CD4-positive, CD25-positive, alpha-beta regulatory T cell (primary cell): Measurements from ENCODE around the gene PMS1. TPM values are rescaled to one million over a fixed set of nuclear protein-coding genes. Genes with fewer than 3 reads are reported as not detected.

ENCODE experiments used
- ATAC-seq, 2 donors: fragments of 150-1000 bp; cut with Tn5 transposase; one replicate each; pipeline ENCODE4 v1.10.0; 2021; ENCODE audit warnings: low read depth in 2 of 2, moderate number of reproducible peaks in 2 of 2, moderate library complexity in 1 of 2
- DNase-seq, 3 donors: peaks; one replicate each; pipeline versions ENCODE4 v3.0.0 to v3.0.0-alpha.2; 2012 to 2022; ENCODE audit warnings: mixed read lengths in 1 of 3
- H3K27ac ChIP-seq: one replicate; pipeline ENCODE4 v1.7.0; 2013; ENCODE audit warnings: mild to moderate bottlenecking, low read length; ENCODE audit not compliant: insufficient read depth, poor library complexity, severe bottlenecking
- H3K27me3 ChIP-seq: one replicate; pipeline ENCODE4 v1.7.0; 2013; ENCODE audit warnings: low read length; ENCODE audit not compliant: control insufficient read depth, insufficient read depth
- H3K36me3 ChIP-seq: one replicate; pipeline ENCODE4 v1.7.0; 2013; ENCODE audit warnings: mild to moderate bottlenecking, low read length, moderate library complexity; ENCODE audit not compliant: control insufficient read depth, insufficient read depth
- H3K4me1 ChIP-seq: 2 replicates; pipeline ENCODE4 v1.7.0; 2013; ENCODE audit warnings: mild to moderate bottlenecking, low read length; ENCODE audit not compliant: insufficient read depth, control insufficient read depth, poor library complexity, severe bottlenecking
- H3K4me3 ChIP-seq: one replicate; pipeline ENCODE4 v1.7.0; 2013; ENCODE audit warnings: low read depth, mild to moderate bottlenecking, low read length, moderate library complexity
- H3K9me3 ChIP-seq, 2 experiments: 1 replicate in 1 of 2; 2 replicates in 1 of 2; pipeline ENCODE4 v1.7.0; 2013; ENCODE audit warnings: low read length in 2 of 2, mild to moderate bottlenecking in 1 of 2, moderate library complexity in 1 of 2; ENCODE audit not compliant: control insufficient read depth in 2 of 2
- H3K27ac Mint-ChIP-seq, 3 donors: one replicate each; pipeline ENCODE4 v1.8.0; 2020 to 2022; ENCODE audit warnings: mild to moderate bottlenecking in 3 of 3, mixed read lengths in 3 of 3, moderate library complexity in 2 of 3
- H3K27me3 Mint-ChIP-seq: one replicate; pipeline ENCODE4 v1.8.0; 2022; ENCODE audit warnings: mild to moderate bottlenecking, mixed read lengths
- H3K36me3 Mint-ChIP-seq: one replicate; pipeline ENCODE4 v1.8.0; 2020; ENCODE audit warnings: mixed read lengths
- H3K4me1 Mint-ChIP-seq, 4 donors: one replicate each; pipeline ENCODE4 v1.8.0; 2020 to 2022; ENCODE audit warnings: mixed read lengths in 4 of 4, mild to moderate bottlenecking in 1 of 4
- H3K4me3 Mint-ChIP-seq, 4 donors: one replicate each; pipeline ENCODE4 v1.8.0; 2020 to 2022; ENCODE audit warnings: mild to moderate bottlenecking in 4 of 4, mixed read lengths in 4 of 4, moderate library complexity in 3 of 4
- H3K9me3 Mint-ChIP-seq, 7 donors: one replicate each; pipeline ENCODE4 v1.8.0; 2020 to 2022; ENCODE audit warnings: mixed read lengths in 7 of 7, mild to moderate bottlenecking in 3 of 7, moderate library complexity in 2 of 7
- polyA plus RNA-seq, 4 donors: library from polyadenylated mRNA; unstranded; fragments of 300-500 nt; fragmentation: Illumina TruSeq; gene quantifications; one replicate each; pipeline ENCODE4 v1.2.3, GENCODE V29; 2021
- total RNA-seq: library from RNA; stranded (reverse); gene quantifications from one replicate; pipeline ENCODE4 v1.2.3, GENCODE V29; 2022

Gene PMS1
- total and polyA plus RNA-seq, 5 donors from 2014 or later = 10.1 to 24.3 (median 10.9) TPM

GRCh38 chr2:189797902-189798301 lies 13.7 kb downstream of the PMS1 start:
- Mint-ChIP-seq H3K27ac (no peak overlapping the region), H3K4me1 (peaks cover 0 to 26% (median 11%) of the 10 kb centered on the region in 4 donors), H3K36me3 (peaks cover 43% of the 10 kb centered on the region), H3K27me3 (no peaks in the 10 kb centered on the region), H3K9me3 (peaks cover 0 to 1% (median 0%) of the 10 kb centered on the region in 7 donors), H3K4me3 (no peak overlapping the region)
- H3K36me3 ChIP-seq = peaks cover 38% of the 10 kb centered on the region
- no peaks in the 10 kb centered on the region for H3K27me3 ChIP-seq
- no peak overlapping the region for H3K4me3 ChIP-seq
- H3K9me3 ChIP-seq = no peaks in the 10 kb centered on the region
- ATAC-seq (no peak), DNase-seq (no peak)
- no peaks in the 10 kb centered on the region for H3K4me1 ChIP-seq
- no peak overlapping the region for H3K27ac ChIP-seq

GRCh38 chr2:189798312-189799029 lies 14.2 kb downstream of the PMS1 start:
- DNase-seq (peak in 1 of 3 donors; percentile 53), ATAC-seq (peak in 1 of 2 donors; percentile 50)
- Mint-ChIP-seq H3K27me3 (no peaks in the 10 kb centered on the region), H3K4me3 (no peak overlapping the region), H3K36me3 (peaks cover 38% of the 10 kb centered on the region), H3K27ac (peak overlapping the region in 1 of 3 donors; percentile 47), H3K9me3 (peaks cover 0 to 1% (median 0%) of the 10 kb centered on the region in 7 donors), H3K4me1 (peaks cover 0 to 26% (median 11%) of the 10 kb centered on the region in 4 donors)
- Histone ChIP-seq H3K36me3 (peaks cover 34% of the 10 kb centered on the region), H3K27ac (no peak overlapping the region), H3K27me3 (no peaks in the 10 kb centered on the region), H3K9me3 (no peaks in the 10 kb centered on the region), H3K4me3 (no peak overlapping the region), H3K4me1 (no peaks in the 10 kb centered on the region)

- no peaks in the 10 kb centered on the region for H3K27me3 Mint-ChIP-seq
- Histone ChIP-seq H3K27ac (no peak overlapping the region), H3K36me3 (peaks cover 30% of the 10 kb centered on the region), H3K4me3 (no peak overlapping the region), H3K9me3 (no peaks in the 10 kb centered on the region), H3K27me3 (no peaks in the 10 kb centered on the region), H3K4me1 (no peaks in the 10 kb centered on the region)
- ATAC-seq = no peak
- H3K4me3 Mint-ChIP-seq = no peak overlapping the region
- peaks cover 0 to 1% (median 0%) of the 10 kb centered on the region in 7 donors for H3K9me3 Mint-ChIP-seq
- H3K4me1 Mint-ChIP-seq = peaks cover 0 to 26% (median 11%) of the 10 kb centered on the region in 4 donors
- peak overlapping the region in 1 of 3 donors; percentile 47 for H3K27ac Mint-ChIP-seq
- peaks cover 37% of the 10 kb centered on the region for H3K36me3 Mint-ChIP-seq
- DNase-seq = no peak
Observed at GRCh38 chr2:189799030-189799331, 14.7 kb downstream of the PMS1 start.

GRCh38 chr2:189799531-189799930 lies 15.3 kb downstream of the PMS1 start:
- Histone ChIP-seq H3K36me3 (peaks cover 27% of the 10 kb centered on the region), H3K27ac (no peak overlapping the region), H3K9me3 (no peaks in the 10 kb centered on the region), H3K4me3 (no peak overlapping the region), H3K27me3 (no peaks in the 10 kb centered on the region), H3K4me1 (no peaks in the 10 kb centered on the region)
- peaks cover 34% of the 10 kb centered on the region for H3K36me3 Mint-ChIP-seq
- H3K27me3 Mint-ChIP-seq = no peaks in the 10 kb centered on the region
- peaks cover 0 to 1% (median 0%) of the 10 kb centered on the region in 7 donors for H3K9me3 Mint-ChIP-seq
- ATAC-seq = no peak
- peaks cover 0 to 21% (median 11%) of the 10 kb centered on the region in 4 donors for H3K4me1 Mint-ChIP-seq
- no peak for DNase-seq
- no peak overlapping the region for H3K4me3 Mint-ChIP-seq
- peak overlapping the region in 2 of 3 donors; percentile 11 to 47 for H3K27ac Mint-ChIP-seq

- Mint-ChIP-seq H3K4me3 (no peak overlapping the region), H3K4me1 (peaks cover 0 to 16% (median 12%) of the 10 kb centered on the region in 4 donors), H3K27ac (no peak overlapping the region), H3K9me3 (no peaks in the 10 kb centered on the region), H3K27me3 (no peaks in the 10 kb centered on the region), H3K36me3 (peaks cover 22% of the 10 kb centered on the region)
- Histone ChIP-seq H3K36me3 (peaks cover 13% of the 10 kb centered on the region), H3K4me3 (no peak overlapping the region), H3K27me3 (no peaks in the 10 kb centered on the region), H3K4me1 (no peaks in the 10 kb centered on the region), H3K27ac (no peak overlapping the region), H3K9me3 (no peaks in the 10 kb centered on the region)
- ATAC-seq (no peak), DNase-seq (no peak)
Observed at GRCh38 chr2:189802396-189802912, 18.2 kb downstream of the PMS1 start.

GRCh38 chr2:189803431-189803830 lies 19.2 kb downstream of the PMS1 start:
- Histone ChIP-seq H3K4me3 (no peak overlapping the region), H3K36me3 (peaks cover 9% of the 10 kb centered on the region), H3K27ac (no peak overlapping the region), H3K4me1 (no peaks in the 10 kb centered on the region), H3K9me3 (no peaks in the 10 kb centered on the region), H3K27me3 (no peaks in the 10 kb centered on the region)
- Mint-ChIP-seq H3K27me3 (no peaks in the 10 kb centered on the region), H3K9me3 (no peaks in the 10 kb centered on the region), H3K4me1 (peaks cover 0 to 15% (median 9%) of the 10 kb centered on the region in 4 donors), H3K27ac (no peak overlapping the region), H3K4me3 (no peak overlapping the region), H3K36me3 (peaks cover 15% of the 10 kb centered on the region)
- DNase-seq = no peak
- ATAC-seq = no peak

- Mint-ChIP-seq H3K4me3 (peak overlapping the region in 1 of 4 donors; percentile 34), H3K27ac (no peak overlapping the region), H3K36me3 (peaks cover 48% of the 10 kb centered on the region), H3K27me3 (no peaks in the 10 kb centered on the region), H3K9me3 (peaks cover 0 to 3% (median 0%) of the 10 kb centered on the region in 7 donors), H3K4me1 (peaks cover 2 to 11% (median 6%) of the 10 kb centered on the region in 4 donors)
- H3K36me3 ChIP-seq = peaks cover 3% of the 10 kb centered on the region
- H3K9me3 ChIP-seq = no peaks in the 10 kb centered on the region
- H3K4me1 ChIP-seq = no peaks in the 10 kb centered on the region
- H3K27ac ChIP-seq = no peak overlapping the region
- ATAC-seq (no peak), DNase-seq (peak in 1 of 3 donors; percentile 2)
- H3K4me3 ChIP-seq = no peak overlapping the region
- no peaks in the 10 kb centered on the region for H3K27me3 ChIP-seq
Observed at GRCh38 chr2:189818249-189819038, 34.2 kb downstream of the PMS1 start.
